HG03097 (cell line): Measurements from ENCODE around the gene PGM1.

Experiments
- ATAC-seq: cut with Tn5 transposase; IDR thresholded peaks from one replicate; pipeline ENCODE4 v1.9.1; 2021; ENCODE audit not compliant: unreplicated experiment, low FRiP score

The PGM1 gene

GRCh38 chr1:63600248-63600647 lies 7.0 kb downstream of the PGM1 start:
- ATAC-seq, result no peak

GRCh38 chr1:63601061-63601460 lies 7.8 kb downstream of the PGM1 start:
- ATAC-seq, result no peak

GRCh38 chr1:63601463-63601862 lies 8.3 kb downstream of the PGM1 start:
- ATAC-seq, result no peak

GRCh38 chr1:63601912-63602311 lies 8.7 kb downstream of the PGM1 start:
- ATAC-seq, result no peak

- ATAC-seq, result no peak
These were observed 9.4 kb downstream of the PGM1 start for GRCh38 chr1:63602629-63603028.

- ATAC-seq, result no peak
These were observed 10.6 kb downstream of the PGM1 start for GRCh38 chr1:63603810-63604209.

- ATAC-seq, result no peak
These were observed 14.1 kb downstream of the PGM1 start for GRCh38 chr1:63607322-63607721.

GRCh38 chr1:63611231-63611630 lies 18.0 kb downstream of the PGM1 start:
- no peak for ATAC-seq

- no peak for ATAC-seq
These were observed 19.4 kb downstream of the PGM1 start for GRCh38 chr1:63612564-63612963.

- no peak for ATAC-seq
These were observed 19.8 kb downstream of the PGM1 start for GRCh38 chr1:63612971-63613370.

- ATAC-seq, result no peak
These were observed 22.7 kb downstream of the PGM1 start for GRCh38 chr1:63615768-63616420.

GRCh38 chr1:63617450-63617849 lies 24.2 kb downstream of the PGM1 start:
- ATAC-seq, result no peak

- ATAC-seq, result no peak
These were observed 24.8 kb downstream of the PGM1 start for GRCh38 chr1:63618011-63618410.

- ATAC-seq, result no peak
These were observed 26.3 kb downstream of the PGM1 start for GRCh38 chr1:63619558-63619957.

- ATAC-seq, result no peak
These were observed 27.5 kb downstream of the PGM1 start for GRCh38 chr1:63620671-63621070.

GRCh38 chr1:63621075-63621474 lies 27.9 kb downstream of the PGM1 start:
- ATAC-seq, result no peak

- ATAC-seq, result no peak
These were observed 28.5 kb downstream of the PGM1 start for GRCh38 chr1:63621698-63622097.

- no peak for ATAC-seq
These were observed 29.8 kb downstream of the PGM1 start for GRCh38 chr1:63622849-63623566.

GRCh38 chr1:63623952-63624351 lies 30.7 kb downstream of the PGM1 start:
- ATAC-seq, result no peak

GRCh38 chr1:63624911-63625310 lies 31.7 kb downstream of the PGM1 start:
- ATAC-seq, result no peak

- ATAC-seq, result no peak
These were observed 33.0 kb downstream of the PGM1 start for GRCh38 chr1:63626222-63626621.

GRCh38 chr1:63628607-63629006 lies 35.4 kb downstream of the PGM1 start:
- ATAC-seq, result no peak
